CD4-positive, alpha-beta T cell treated with Interleukin-15 for 4 hours (primary cell): ENCODE data around the gene UBE2N.

Source experiments
- DNase-seq: peaks from one replicate; pipeline ENCODE4 v3.0.0-alpha.2; 2020; ENCODE audit warnings: low spot score

The UBE2N gene

DNA sequence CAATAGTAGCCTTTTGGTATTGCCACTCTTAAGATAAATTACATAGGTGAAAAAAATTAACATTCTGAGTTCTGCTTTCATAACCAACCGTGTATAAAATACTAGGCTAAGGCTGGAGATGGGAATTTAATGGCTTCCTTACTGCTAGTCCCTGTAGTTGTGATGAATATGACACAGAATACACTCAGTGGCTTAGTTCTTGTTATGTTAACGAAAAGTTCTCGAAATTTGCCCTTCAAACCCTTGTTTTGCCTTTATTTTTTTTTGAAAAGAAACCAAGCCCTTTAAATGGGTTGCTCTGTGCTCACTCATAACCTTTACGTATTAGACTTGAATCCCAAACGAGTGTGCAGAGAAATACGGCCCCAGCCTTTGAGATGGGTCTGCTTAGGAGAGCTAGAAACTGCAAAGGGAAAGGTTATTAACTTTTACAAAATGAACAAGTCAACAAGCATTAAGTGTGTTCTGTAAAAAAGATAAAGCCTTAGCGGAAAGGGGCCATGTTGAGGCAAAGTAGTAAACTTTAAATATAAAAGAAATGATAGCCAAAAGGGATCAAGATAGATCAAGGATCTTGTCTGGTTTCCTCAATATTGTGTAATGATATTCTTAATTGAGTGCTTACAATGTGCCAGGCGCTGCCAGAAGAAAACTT is 62.3 kb downstream of the UBE2N start:
- DNase-seq, result no peak

DNA sequence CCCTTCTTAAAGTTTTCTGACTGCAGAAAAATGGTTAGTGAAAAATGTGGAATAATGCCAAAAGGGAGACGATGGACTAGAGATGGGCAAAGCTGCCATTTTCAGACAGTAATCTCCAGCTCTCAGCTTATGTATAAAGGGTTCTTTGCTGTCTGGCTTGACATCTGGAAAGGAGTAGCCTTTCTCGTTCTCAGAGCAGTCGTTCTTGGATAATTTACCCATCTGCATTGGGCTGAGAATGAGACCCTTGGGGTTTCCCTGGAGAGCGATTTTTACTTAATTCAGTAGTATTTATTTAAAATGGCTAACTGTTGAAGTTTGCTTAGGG is 62.8 kb downstream of the UBE2N start:
- no peak for DNase-seq

GRCh38 chr12:93378196-93378997 is 63.4 kb downstream of the UBE2N start:
- DNase-seq, result peak; percentile 51

- peak; percentile 97 for DNase-seq
These were observed 64.2 kb downstream of the UBE2N start, which contains the start of gene NUDT4 for GRCh38 chr12:93377252-93378195. TSS of gene NUDT4 (plus strand) at chr12:93377925. CDS start at chr12:93378323, 398 bp downstream.

- no peak for DNase-seq
These were observed 65.1 kb downstream of the UBE2N start for GRCh38 chr12:93376436-93377251.

DNA sequence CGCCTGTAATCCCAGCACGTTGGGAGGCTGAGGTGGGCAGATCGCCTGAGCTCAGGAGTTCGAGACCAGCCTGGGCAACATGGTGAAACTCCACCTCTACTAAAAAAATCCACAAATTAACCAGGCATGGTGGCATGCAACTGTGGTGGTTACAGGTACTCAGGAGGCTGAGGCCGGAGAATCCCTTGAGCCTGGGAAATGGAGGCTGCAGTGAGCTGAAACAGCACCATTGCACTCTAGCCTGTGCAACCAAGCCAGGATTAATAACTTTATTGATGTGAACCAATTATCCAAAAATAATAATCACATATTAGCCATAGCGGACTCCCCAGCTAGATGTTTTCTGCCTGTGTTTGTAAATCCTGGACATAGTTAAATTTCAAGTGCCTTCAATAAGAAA is 65.8 kb downstream of the UBE2N start:
- no peak for DNase-seq

- no peak for DNase-seq
These were observed 67.6 kb downstream of the UBE2N start for GRCh38 chr12:93373961-93374656.

DNA sequence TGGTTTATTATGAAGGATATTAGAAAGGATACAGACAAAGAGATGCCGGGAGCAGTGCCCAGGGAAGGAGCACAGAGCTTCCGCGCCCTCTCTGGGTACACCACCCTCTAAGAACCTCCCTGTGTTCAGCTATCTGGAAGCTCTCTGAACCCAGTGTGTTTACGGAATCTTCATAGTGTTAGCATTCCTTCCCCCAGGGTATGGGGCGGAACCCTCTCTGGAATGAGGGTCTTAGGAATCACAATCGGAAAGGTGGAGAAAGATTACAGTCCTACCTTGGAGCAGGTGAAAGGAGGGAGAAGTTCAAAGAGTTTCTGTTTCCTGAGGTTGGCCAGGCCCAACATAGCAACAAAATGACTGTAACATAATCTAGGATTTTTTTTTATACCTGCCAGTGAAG is 70.8 kb downstream of the UBE2N start:
- DNase-seq, result no peak

DNA sequence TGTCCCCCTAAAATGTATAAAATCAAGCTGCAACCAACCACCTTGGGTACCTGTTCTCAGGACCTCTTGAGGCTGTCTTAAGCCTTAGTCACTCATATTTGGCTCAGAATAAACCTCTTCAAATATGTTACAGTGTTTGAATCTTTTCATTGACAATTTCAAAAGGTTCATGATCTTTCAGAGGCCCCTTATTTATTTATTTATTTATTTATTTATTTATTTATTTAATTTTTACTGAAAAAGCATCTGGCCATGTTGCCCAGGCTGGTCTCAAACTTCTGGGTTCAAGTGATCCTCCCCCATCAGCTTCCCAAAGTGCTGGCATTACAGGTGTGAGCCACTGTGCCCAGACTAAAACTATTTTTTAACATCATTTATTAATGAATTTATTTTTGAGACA is 72.2 kb downstream of the UBE2N start:
- no peak for DNase-seq

DNA sequence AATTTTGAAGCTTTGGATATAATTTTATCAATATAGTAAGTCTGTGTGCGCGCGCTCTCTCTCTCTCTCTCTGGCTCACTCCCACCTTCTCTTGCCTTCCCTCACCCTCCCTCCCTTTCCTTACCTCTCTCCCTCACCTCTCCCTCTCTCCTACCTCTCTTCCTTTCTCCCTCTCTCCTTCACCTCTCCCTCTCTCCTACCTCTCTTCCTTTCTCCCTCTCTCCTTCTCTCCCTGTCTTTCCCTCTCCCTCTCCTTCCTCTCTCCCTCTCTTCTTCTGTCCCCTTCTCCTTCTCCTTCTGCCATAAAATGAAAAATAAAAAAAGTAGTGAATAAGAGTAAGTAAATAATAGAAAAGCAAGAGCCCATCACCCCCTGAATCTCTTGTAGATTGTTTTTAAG is 73.0 kb downstream of the UBE2N start:
- DNase-seq, result no peak

DNA sequence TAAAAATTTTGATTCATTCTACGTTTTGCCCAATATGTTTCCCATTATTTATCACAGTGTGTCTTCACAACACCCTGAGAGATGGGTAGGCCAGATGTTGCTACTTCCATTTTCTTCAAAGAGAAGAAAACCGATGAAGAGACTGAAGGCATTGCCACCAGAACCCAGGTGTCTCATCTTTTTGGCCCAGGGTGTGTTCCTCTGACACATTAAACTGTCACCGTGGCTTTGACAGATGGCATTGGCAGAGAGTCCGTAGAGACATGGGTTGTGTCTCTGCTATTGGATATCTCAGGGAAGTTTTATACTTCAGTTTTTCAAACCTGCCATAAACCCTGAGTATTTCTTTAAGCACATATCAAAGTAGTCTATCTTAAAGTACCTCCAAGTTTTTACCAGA is 75.3 kb downstream of the UBE2N start:
- no peak for DNase-seq

GRCh38 chr12:93365616-93366405 is 75.9 kb downstream of the UBE2N start:
- DNase-seq, result no peak

DNA sequence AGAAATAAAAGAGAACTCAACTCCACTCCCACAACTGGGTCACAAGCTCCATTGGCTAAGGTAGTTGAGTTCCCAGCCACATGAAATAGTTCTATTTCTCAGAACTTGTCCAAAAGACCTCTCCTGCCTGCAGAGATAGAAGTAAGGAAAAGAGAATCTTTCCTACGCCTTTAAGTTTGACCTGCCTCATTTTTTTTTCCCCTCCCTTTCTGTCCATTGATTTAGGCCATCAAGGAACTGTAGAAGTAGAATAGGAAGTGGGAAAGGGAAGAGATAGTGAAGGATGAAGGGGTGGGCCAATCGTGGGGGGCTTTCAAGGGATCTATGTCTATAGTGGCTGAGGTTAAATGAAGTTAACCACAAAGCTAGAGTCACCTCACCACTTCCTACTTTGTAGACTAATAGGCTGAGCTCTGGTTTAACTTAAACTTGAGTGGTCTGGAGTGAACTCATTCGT is 77.9 kb downstream of the UBE2N start:
- no peak for DNase-seq

DNA sequence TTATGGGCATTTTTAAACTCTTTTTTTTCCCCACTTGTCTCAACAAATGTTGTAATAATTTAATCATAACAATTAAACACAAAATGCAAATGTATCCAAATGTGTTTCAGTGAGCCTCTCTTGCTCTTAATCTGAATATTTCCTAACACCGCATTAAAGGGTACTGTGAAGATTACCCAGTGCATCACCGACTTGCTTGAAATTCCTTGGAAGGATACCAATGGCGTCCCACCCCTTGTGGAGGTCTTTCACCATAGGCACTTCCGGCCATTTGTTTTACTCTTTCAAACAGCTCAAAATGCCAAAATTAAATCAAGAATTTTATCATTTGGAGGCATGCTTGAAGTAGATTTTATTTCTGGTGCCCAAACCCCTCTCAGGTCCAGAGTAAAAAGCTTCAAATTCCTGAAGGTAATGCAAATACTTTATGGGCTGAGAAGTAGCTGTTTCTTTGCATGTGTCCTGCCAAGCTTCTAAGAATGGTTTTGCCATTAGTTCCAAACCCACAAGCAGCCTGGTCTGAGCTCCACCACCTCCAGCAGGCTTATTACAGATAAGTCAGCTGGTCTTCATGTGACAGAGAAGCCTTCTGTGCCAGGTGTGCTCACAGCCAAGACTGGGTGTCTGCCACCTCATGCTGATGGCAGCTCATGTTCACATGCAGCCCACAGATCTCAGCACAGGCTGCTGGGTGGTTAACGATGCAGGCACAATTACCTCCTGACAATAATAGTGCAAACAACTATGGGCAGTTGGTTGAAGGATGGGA is 80.4 kb downstream of the UBE2N start:
- DNase-seq, result no peak

- no peak for DNase-seq
These were observed 81.1 kb downstream of the UBE2N start for GRCh38 chr12:93360688-93361087.

- DNase-seq, result no peak
These were observed 82.9 kb downstream of the UBE2N start for GRCh38 chr12:93358821-93359220.

DNA sequence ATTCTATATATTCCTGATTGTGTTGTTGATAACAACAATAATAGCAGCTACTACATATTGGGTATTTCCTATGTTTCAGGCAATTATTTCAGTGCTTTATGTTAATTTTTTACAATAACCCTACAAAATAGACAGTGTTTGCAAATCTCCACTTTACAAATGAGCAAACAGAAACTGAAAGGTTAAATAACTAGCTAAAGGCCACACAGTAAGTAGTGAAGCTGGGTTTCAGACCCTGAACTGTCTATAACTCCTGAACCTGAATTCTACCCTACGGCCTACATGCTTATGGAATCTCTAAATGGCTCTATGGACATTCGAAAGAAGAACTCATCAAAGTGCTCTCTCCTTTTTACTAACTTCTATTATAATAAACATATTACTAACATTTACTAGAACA is 83.7 kb downstream of the UBE2N start:
- no peak for DNase-seq

DNA sequence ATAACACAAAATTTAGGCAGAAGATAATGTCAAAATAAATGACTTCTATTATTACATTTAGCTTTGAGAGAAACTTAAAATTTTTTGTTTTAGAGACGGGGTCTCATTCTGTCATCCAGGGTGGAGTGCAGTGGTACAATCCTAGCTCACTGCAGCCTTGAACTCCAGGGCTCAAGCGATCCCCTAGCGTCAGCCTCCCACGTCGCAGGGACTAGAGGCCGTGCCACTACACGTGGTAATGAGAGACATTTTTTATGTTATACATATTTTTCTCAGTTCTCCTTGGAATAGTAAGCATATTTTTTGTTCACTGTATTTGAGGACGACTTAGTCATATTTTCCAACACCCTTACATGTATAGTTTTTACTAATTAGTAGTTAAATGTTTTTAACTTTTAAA is 85.5 kb downstream of the UBE2N start:
- DNase-seq, result no peak
